Measurements from ENCODE around the gene SCARB1. TPM values are rescaled to one million over a fixed set of nuclear protein-coding genes. Genes with fewer than 3 reads are reported as not detected.
"Not testable (repeated sequence)": the region's sequence is repeated elsewhere in the genome, so short reads cannot be mapped to it uniquely, and the experiment has no call there.

Gene SCARB1
- polyA plus RNA-seq, 1 donor = 167 TPM

DNA sequence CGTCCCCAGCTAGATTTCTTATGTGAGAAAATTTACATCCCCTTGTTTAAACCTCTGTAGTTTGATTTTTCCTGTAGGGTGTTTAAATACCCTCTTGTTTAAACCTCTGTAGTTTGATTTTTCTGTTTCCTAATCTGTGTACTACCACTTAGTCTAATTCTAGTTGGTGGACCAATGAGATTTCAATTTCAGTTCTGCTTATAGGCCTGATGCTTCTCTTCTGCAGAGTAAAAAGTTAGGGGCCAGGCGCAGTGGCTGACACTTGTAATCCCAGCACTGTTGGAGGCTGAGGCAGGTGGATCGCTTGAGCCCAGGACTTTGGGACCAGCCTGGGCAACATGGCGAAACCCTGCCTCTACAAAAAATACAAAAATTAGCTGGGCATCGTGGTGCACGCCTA, 39.3 kb upstream of the SCARB1 start:
- Histone ChIP-seq H3K27me3 (ENCODE audit: control insufficient read depth, insufficient read depth, low read length) (no peaks in the 10 kb centered on the region), H3K4me3 (ENCODE audit: low read length) (no peak overlapping the region), H3K27ac (ENCODE audit: low read length) (no peak overlapping the region), H3K36me3 (ENCODE audit: control insufficient read depth, insufficient read depth, low read length) (no peaks in the 10 kb centered on the region), H3K4me1 (ENCODE audit: control insufficient read depth, insufficient read depth, low read length) (peaks cover 45% of the 10 kb centered on the region), H3K9me3 (ENCODE audit: control insufficient read depth, low read depth, low read length) (no peaks in the 10 kb centered on the region)
- DNase-seq = no peak
- no CpG with 5 or more reads among the region's 6 CpGs for WGBS (ENCODE audit: insufficient coverage, low lambda C conversion rate)

GRCh38 chr12:124901003-124901402, 37.3 kb upstream of the SCARB1 start:
- H3K4me1 ChIP-seq (ENCODE audit: control insufficient read depth, insufficient read depth, low read length) = peaks cover 38% of the 10 kb centered on the region
- peak overlapping the region; percentile 80 for H3K27ac ChIP-seq (ENCODE audit: low read length)
- no peaks in the 10 kb centered on the region for H3K36me3 ChIP-seq (ENCODE audit: control insufficient read depth, insufficient read depth, low read length)
- no peaks in the 10 kb centered on the region for H3K27me3 ChIP-seq (ENCODE audit: control insufficient read depth, insufficient read depth, low read length)
- peaks cover 2% of the 10 kb centered on the region for H3K9me3 ChIP-seq (ENCODE audit: control insufficient read depth, low read depth, low read length)
- no CpG with 5 or more reads among the region's 3 CpGs for WGBS (ENCODE audit: insufficient coverage, low lambda C conversion rate)
- no peak overlapping the region for H3K4me3 ChIP-seq (ENCODE audit: low read length)
- peak in 1 of 2 donors; percentile 32 for DNase-seq

- H3K27me3 ChIP-seq (ENCODE audit: control insufficient read depth, insufficient read depth, low read length); H3K9me3 ChIP-seq (ENCODE audit: control insufficient read depth, low read depth, low read length); H3K4me3 ChIP-seq (ENCODE audit: low read length); H3K36me3 ChIP-seq (ENCODE audit: control insufficient read depth, insufficient read depth, low read length): not testable (repeated sequence)
- Histone ChIP-seq H3K27ac (ENCODE audit: low read length) (peak overlapping the region; percentile 80), H3K4me1 (ENCODE audit: control insufficient read depth, insufficient read depth, low read length) (peaks cover 38% of the 10 kb centered on the region)
- DNase-seq = peak; percentile 81 to 91
- WGBS (ENCODE audit: insufficient coverage, low lambda C conversion rate) = no CpG with 5 or more reads among the region's 8 CpGs
Measured at GRCh38 chr12:124900345-124900795, 36.7 kb upstream of the SCARB1 start.

- H3K4me3 ChIP-seq (ENCODE audit: low read length) = no peak overlapping the region
- H3K36me3 ChIP-seq (ENCODE audit: control insufficient read depth, insufficient read depth, low read length) = no peaks in the 10 kb centered on the region
- no peak for DNase-seq
- 40% methylated on average over 1 of the region's 5 CpGs for WGBS (ENCODE audit: insufficient coverage, low lambda C conversion rate)
- H3K27ac ChIP-seq (ENCODE audit: low read length) = no peak overlapping the region
- peaks cover 28% of the 10 kb centered on the region for H3K4me1 ChIP-seq (ENCODE audit: control insufficient read depth, insufficient read depth, low read length)
- H3K9me3 ChIP-seq (ENCODE audit: control insufficient read depth, low read depth, low read length) = peaks cover 6% of the 10 kb centered on the region
- H3K27me3 ChIP-seq (ENCODE audit: control insufficient read depth, insufficient read depth, low read length) = no peaks in the 10 kb centered on the region
Measured at GRCh38 chr12:124898923-124899294, 35.2 kb upstream of the SCARB1 start.

- Histone ChIP-seq H3K27ac (ENCODE audit: low read length) (no peak overlapping the region), H3K9me3 (ENCODE audit: control insufficient read depth, low read depth, low read length) (peaks cover 6% of the 10 kb centered on the region), H3K36me3 (ENCODE audit: control insufficient read depth, insufficient read depth, low read length) (no peaks in the 10 kb centered on the region), H3K4me3 (ENCODE audit: low read length) (no peak overlapping the region), H3K4me1 (ENCODE audit: control insufficient read depth, insufficient read depth, low read length) (peaks cover 28% of the 10 kb centered on the region), H3K27me3 (ENCODE audit: control insufficient read depth, insufficient read depth, low read length) (no peaks in the 10 kb centered on the region)
- peak in 1 of 2 donors; percentile 62 for DNase-seq
- WGBS (ENCODE audit: insufficient coverage, low lambda C conversion rate) = no CpG with 5 or more reads among the region's 18 CpGs
Measured at GRCh38 chr12:124898200-124898922, 34.7 kb upstream of the SCARB1 start.

GRCh38 chr12:124896461-124896860, 32.8 kb upstream of the SCARB1 start:
- DNase-seq = no peak
- peaks cover 24% of the 10 kb centered on the region for H3K4me1 ChIP-seq (ENCODE audit: control insufficient read depth, insufficient read depth, low read length)
- H3K27ac ChIP-seq (ENCODE audit: low read length) = no peak overlapping the region
- no CpG with 5 or more reads among the region's 5 CpGs for WGBS (ENCODE audit: insufficient coverage, low lambda C conversion rate)
- no peaks in the 10 kb centered on the region for H3K27me3 ChIP-seq (ENCODE audit: control insufficient read depth, insufficient read depth, low read length)
- no peaks in the 10 kb centered on the region for H3K36me3 ChIP-seq (ENCODE audit: control insufficient read depth, insufficient read depth, low read length)
- peaks cover 6% of the 10 kb centered on the region for H3K9me3 ChIP-seq (ENCODE audit: control insufficient read depth, low read depth, low read length)
- no peak overlapping the region for H3K4me3 ChIP-seq (ENCODE audit: low read length)

DNA sequence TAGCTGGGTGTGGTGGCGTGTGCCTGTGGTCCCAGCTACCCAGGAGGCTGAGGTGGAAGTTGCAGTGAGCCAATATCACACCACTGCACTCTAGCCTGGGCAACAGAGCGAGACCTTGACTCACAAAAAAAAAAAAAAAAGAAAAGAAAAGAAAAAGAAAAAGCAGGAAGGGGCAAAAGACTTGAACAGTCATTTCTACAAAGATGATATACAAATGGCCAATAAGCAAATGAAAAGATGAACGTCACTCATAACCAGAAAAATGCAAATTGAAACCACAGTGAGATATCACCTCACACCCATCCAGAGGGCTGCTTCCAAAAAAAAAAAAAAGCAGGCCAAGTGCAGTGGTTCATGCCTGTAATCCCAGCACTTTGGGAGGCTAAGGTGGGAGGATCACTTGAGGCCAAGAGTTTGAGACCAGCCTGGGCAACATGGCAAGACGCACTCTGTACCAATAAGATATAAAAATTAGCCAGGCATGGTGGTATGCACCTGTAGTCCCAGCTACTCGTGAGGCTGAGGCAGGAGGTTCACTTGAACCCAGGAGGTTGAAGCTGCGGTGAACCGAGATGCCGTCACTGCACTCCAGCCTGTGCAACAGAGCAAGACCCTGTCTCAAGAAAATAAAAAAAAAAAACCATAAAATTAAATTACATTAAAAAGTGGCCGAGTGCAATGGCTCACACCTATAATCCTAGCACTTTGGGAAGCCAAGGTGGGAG, 30.3 kb upstream of the SCARB1 start:
- H3K4me1 ChIP-seq (ENCODE audit: control insufficient read depth, insufficient read depth, low read length) = peaks cover 5% of the 10 kb centered on the region
- H3K4me3 ChIP-seq (ENCODE audit: low read length) = no peak overlapping the region
- H3K9me3 ChIP-seq (ENCODE audit: control insufficient read depth, low read depth, low read length) = peaks cover 6% of the 10 kb centered on the region
- no peaks in the 10 kb centered on the region for H3K27me3 ChIP-seq (ENCODE audit: control insufficient read depth, insufficient read depth, low read length)
- DNase-seq = no peak
- H3K27ac ChIP-seq (ENCODE audit: low read length) = no peak overlapping the region
- WGBS (ENCODE audit: insufficient coverage, low lambda C conversion rate) = 100% methylated on average over 3 of the region's 9 CpGs
- H3K36me3 ChIP-seq (ENCODE audit: control insufficient read depth, insufficient read depth, low read length) = no peaks in the 10 kb centered on the region

DNA sequence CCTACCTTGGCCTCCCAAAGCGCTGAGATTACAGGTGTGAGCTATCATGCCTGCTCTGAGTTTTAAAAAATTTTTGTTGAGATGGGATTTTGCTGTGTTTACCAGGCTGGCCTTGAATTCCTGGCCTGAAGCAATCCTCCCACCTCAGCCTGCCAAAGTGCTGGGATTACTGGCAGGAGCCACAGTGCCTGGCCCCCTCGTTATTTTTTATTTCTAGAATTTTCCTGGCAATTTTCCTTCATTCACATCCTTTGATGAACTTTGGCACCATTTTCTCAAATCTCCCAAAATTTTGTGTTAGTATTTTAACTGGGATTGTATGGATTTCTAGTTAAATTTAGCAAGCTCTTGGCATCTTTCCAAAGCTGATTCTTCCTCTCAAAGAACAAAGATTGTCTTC, 24.6 kb upstream of the SCARB1 start:
- H3K4me1 ChIP-seq (ENCODE audit: control insufficient read depth, insufficient read depth, low read length) = peaks cover 33% of the 10 kb centered on the region
- H3K36me3 ChIP-seq (ENCODE audit: control insufficient read depth, insufficient read depth, low read length) = no peaks in the 10 kb centered on the region
- H3K4me3 ChIP-seq (ENCODE audit: low read length) = no peak overlapping the region
- WGBS (ENCODE audit: insufficient coverage, low lambda C conversion rate) = no CpG with 5 or more reads among the region's 2 CpGs
- no peak overlapping the region for H3K27ac ChIP-seq (ENCODE audit: low read length)
- DNase-seq = no peak
- H3K27me3 ChIP-seq (ENCODE audit: control insufficient read depth, insufficient read depth, low read length) = no peaks in the 10 kb centered on the region
- no peaks in the 10 kb centered on the region for H3K9me3 ChIP-seq (ENCODE audit: control insufficient read depth, low read depth, low read length)

GRCh38 chr12:124887766-124888165, 24.1 kb upstream of the SCARB1 start:
- not testable (repeated sequence) for H3K36me3 ChIP-seq (ENCODE audit: control insufficient read depth, insufficient read depth, low read length); DNase-seq; H3K4me3 ChIP-seq (ENCODE audit: low read length); H3K9me3 ChIP-seq (ENCODE audit: control insufficient read depth, low read depth, low read length); H3K27ac ChIP-seq (ENCODE audit: low read length); H3K27me3 ChIP-seq (ENCODE audit: control insufficient read depth, insufficient read depth, low read length)
- WGBS (ENCODE audit: insufficient coverage, low lambda C conversion rate) = no CpG with 5 or more reads among the region's 9 CpGs
- peaks cover 36% of the 10 kb centered on the region for H3K4me1 ChIP-seq (ENCODE audit: control insufficient read depth, insufficient read depth, low read length)

- H3K36me3 ChIP-seq (ENCODE audit: control insufficient read depth, insufficient read depth, low read length) = no peaks in the 10 kb centered on the region
- H3K4me1 ChIP-seq (ENCODE audit: control insufficient read depth, insufficient read depth, low read length) = peaks cover 36% of the 10 kb centered on the region
- DNase-seq = peak; percentile 91 to 98
- no peak overlapping the region for H3K4me3 ChIP-seq (ENCODE audit: low read length)
- no CpG with 5 or more reads among the region's 15 CpGs for WGBS (ENCODE audit: insufficient coverage, low lambda C conversion rate)
- H3K27me3 ChIP-seq (ENCODE audit: control insufficient read depth, insufficient read depth, low read length) = no peaks in the 10 kb centered on the region
- peak overlapping the region; percentile 96 for H3K27ac ChIP-seq (ENCODE audit: low read length)
- H3K9me3 ChIP-seq (ENCODE audit: control insufficient read depth, low read depth, low read length) = no peaks in the 10 kb centered on the region
Measured at GRCh38 chr12:124884587-124885438, 21.1 kb upstream of the SCARB1 start.

Measured in large intestine (tissue), 3 donors.